Activated naive CD8-positive, alpha-beta T cell treated with anti-CD3 and anti-CD28 coated beads, Interleukin-2, amount 50 U/mL, for 24 hours (primary cell): ENCODE results near the gene SLC7A14.
A peak's percentile ranks its signal among the peaks of the same experiment; 100 is the strongest.

Experiments
- ATAC-seq: fragments of 150-1000 bp; cut with Tn5 transposase; one replicate; pipeline ENCODE4 v1.10.0; 2021
- DNase-seq: peaks from one replicate; pipeline ENCODE4 v3.0.0; 2021
- H3K27ac Mint-ChIP-seq: one replicate; pipeline ENCODE4 v1.8.0; 2021; ENCODE audit warnings: mild to moderate bottlenecking, mixed read lengths
- H3K27me3 Mint-ChIP-seq: one replicate; pipeline ENCODE4 v1.8.0; 2021; ENCODE audit warnings: mixed read lengths
- H3K36me3 Mint-ChIP-seq: one replicate; pipeline ENCODE4 v1.8.0; 2021; ENCODE audit warnings: low read depth, mixed read lengths
- H3K4me1 Mint-ChIP-seq: one replicate; pipeline ENCODE4 v1.8.0; 2021; ENCODE audit warnings: mixed read lengths
- H3K4me3 Mint-ChIP-seq: one replicate; pipeline ENCODE4 v1.8.0; 2021; ENCODE audit warnings: mild to moderate bottlenecking, moderate library complexity, mixed read lengths
- H3K9me3 Mint-ChIP-seq: one replicate; pipeline ENCODE4 v1.8.0; 2021; ENCODE audit warnings: mixed read lengths

Gene SLC7A14

GRCh38 chr3:170487031-170487430 is 98.8 kb downstream of the SLC7A14 start:
- H3K9me3 Mint-ChIP-seq: no peaks in the 10 kb centered on the region
- no peak overlapping the region for H3K27ac Mint-ChIP-seq
- peaks cover 7% of the 10 kb centered on the region for H3K27me3 Mint-ChIP-seq
- DNase-seq: no peak
- H3K4me3 Mint-ChIP-seq: no peak overlapping the region
- no peaks in the 10 kb centered on the region for H3K4me1 Mint-ChIP-seq
- no peak for ATAC-seq
- H3K36me3 Mint-ChIP-seq: no peaks in the 10 kb centered on the region

- no peak for ATAC-seq
- Mint-ChIP-seq H3K27me3 (peaks cover 7% of the 10 kb centered on the region), H3K9me3 (no peaks in the 10 kb centered on the region), H3K36me3 (no peaks in the 10 kb centered on the region), H3K4me1 (no peaks in the 10 kb centered on the region), H3K4me3 (no peak overlapping the region), H3K27ac (no peak overlapping the region)
- no peak for DNase-seq
These were observed 99.5 kb downstream of the SLC7A14 start for GRCh38 chr3:170486398-170486797.

GRCh38 chr3:170485696-170486095 is 100.2 kb downstream of the SLC7A14 start:
- Mint-ChIP-seq H3K4me1 (no peaks in the 10 kb centered on the region), H3K9me3 (no peaks in the 10 kb centered on the region), H3K27me3 (peaks cover 7% of the 10 kb centered on the region), H3K4me3 (no peak overlapping the region), H3K36me3 (no peaks in the 10 kb centered on the region), H3K27ac (no peak overlapping the region)
- no peak for DNase-seq
- no peak for ATAC-seq

- no peaks in the 10 kb centered on the region for H3K9me3 Mint-ChIP-seq
- no peak overlapping the region for H3K4me3 Mint-ChIP-seq
- peaks cover 7% of the 10 kb centered on the region for H3K27me3 Mint-ChIP-seq
- no peak overlapping the region for H3K27ac Mint-ChIP-seq
- DNase-seq (no peak), ATAC-seq (no peak)
- H3K36me3 Mint-ChIP-seq: no peaks in the 10 kb centered on the region
- no peaks in the 10 kb centered on the region for H3K4me1 Mint-ChIP-seq
These were observed 100.6 kb downstream of the SLC7A14 start for GRCh38 chr3:170485294-170485693.

- no peak overlapping the region for H3K27ac Mint-ChIP-seq
- H3K36me3 Mint-ChIP-seq: no peaks in the 10 kb centered on the region
- ATAC-seq (no peak), DNase-seq (no peak)
- H3K9me3 Mint-ChIP-seq: no peaks in the 10 kb centered on the region
- no peak overlapping the region for H3K4me3 Mint-ChIP-seq
- peaks cover 7% of the 10 kb centered on the region for H3K27me3 Mint-ChIP-seq
- H3K4me1 Mint-ChIP-seq: no peaks in the 10 kb centered on the region
These were observed 101.0 kb downstream of the SLC7A14 start for GRCh38 chr3:170484869-170485268.

GRCh38 chr3:170483485-170484262 is 102.2 kb downstream of the SLC7A14 start:
- ATAC-seq: no peak
- no peak overlapping the region for H3K27ac Mint-ChIP-seq
- no peak for DNase-seq
- H3K36me3 Mint-ChIP-seq: no peaks in the 10 kb centered on the region
- H3K4me1 Mint-ChIP-seq: no peaks in the 10 kb centered on the region
- no peak overlapping the region for H3K4me3 Mint-ChIP-seq
- peaks cover 7% of the 10 kb centered on the region for H3K27me3 Mint-ChIP-seq
- H3K9me3 Mint-ChIP-seq: no peaks in the 10 kb centered on the region

GRCh38 chr3:170482199-170482598 is 103.7 kb downstream of the SLC7A14 start:
- H3K4me1 Mint-ChIP-seq: no peaks in the 10 kb centered on the region
- DNase-seq (no peak), ATAC-seq (no peak)
- H3K36me3 Mint-ChIP-seq: no peaks in the 10 kb centered on the region
- H3K9me3 Mint-ChIP-seq: no peaks in the 10 kb centered on the region
- no peak overlapping the region for H3K27ac Mint-ChIP-seq
- H3K4me3 Mint-ChIP-seq: no peak overlapping the region
- H3K27me3 Mint-ChIP-seq: peaks cover 11% of the 10 kb centered on the region

GRCh38 chr3:170480111-170480510 is 105.8 kb downstream of the SLC7A14 start:
- Mint-ChIP-seq H3K4me1 (no peaks in the 10 kb centered on the region), H3K9me3 (no peaks in the 10 kb centered on the region), H3K4me3 (no peak overlapping the region), H3K27me3 (peaks cover 11% of the 10 kb centered on the region), H3K36me3 (no peaks in the 10 kb centered on the region), H3K27ac (no peak overlapping the region)
- ATAC-seq (no peak), DNase-seq (no peak)

- Mint-ChIP-seq H3K36me3 (no peaks in the 10 kb centered on the region), H3K4me3 (no peak overlapping the region), H3K4me1 (no peaks in the 10 kb centered on the region), H3K27me3 (peaks cover 27% of the 10 kb centered on the region), H3K9me3 (no peaks in the 10 kb centered on the region), H3K27ac (no peak overlapping the region)
- peak; percentile 40 for ATAC-seq
- DNase-seq: no peak
These were observed 108.5 kb downstream of the SLC7A14 start for GRCh38 chr3:170477395-170477794.

GRCh38 chr3:170476291-170476690 is 109.6 kb downstream of the SLC7A14 start:
- Mint-ChIP-seq H3K27ac (no peak overlapping the region), H3K36me3 (no peaks in the 10 kb centered on the region), H3K4me3 (no peak overlapping the region), H3K9me3 (no peaks in the 10 kb centered on the region), H3K4me1 (no peaks in the 10 kb centered on the region), H3K27me3 (peaks cover 30% of the 10 kb centered on the region)
- no peak for ATAC-seq
- DNase-seq: no peak

GRCh38 chr3:170475092-170475685 is 110.7 kb downstream of the SLC7A14 start:
- Mint-ChIP-seq H3K4me3 (no peak overlapping the region), H3K36me3 (no peaks in the 10 kb centered on the region), H3K4me1 (peaks cover 3% of the 10 kb centered on the region), H3K9me3 (no peaks in the 10 kb centered on the region), H3K27me3 (peaks cover 34% of the 10 kb centered on the region), H3K27ac (no peak overlapping the region)
- ATAC-seq (no peak), DNase-seq (no peak)

- Mint-ChIP-seq H3K27me3 (peaks cover 32% of the 10 kb centered on the region), H3K36me3 (no peaks in the 10 kb centered on the region), H3K27ac (no peak overlapping the region), H3K9me3 (no peaks in the 10 kb centered on the region), H3K4me3 (no peak overlapping the region), H3K4me1 (peaks cover 12% of the 10 kb centered on the region)
- no peak for DNase-seq
- ATAC-seq: no peak
These were observed 112.5 kb downstream of the SLC7A14 start for GRCh38 chr3:170473358-170473757.

GRCh38 chr3:170471149-170471548 is 114.7 kb downstream of the SLC7A14 start:
- Mint-ChIP-seq H3K9me3 (no peaks in the 10 kb centered on the region), H3K36me3 (no peaks in the 10 kb centered on the region), H3K4me1 (peaks cover 12% of the 10 kb centered on the region), H3K4me3 (no peak overlapping the region), H3K27me3 (peaks cover 25% of the 10 kb centered on the region), H3K27ac (no peak overlapping the region)
- DNase-seq: no peak
- no peak for ATAC-seq

- Mint-ChIP-seq H3K27me3 (peaks cover 25% of the 10 kb centered on the region), H3K4me1 (peaks cover 12% of the 10 kb centered on the region), H3K9me3 (no peaks in the 10 kb centered on the region), H3K36me3 (no peaks in the 10 kb centered on the region), H3K4me3 (no peak overlapping the region), H3K27ac (no peak overlapping the region)
- DNase-seq: no peak
- peak; percentile 29 for ATAC-seq
These were observed 115.5 kb downstream of the SLC7A14 start for GRCh38 chr3:170470063-170471016.
